Mesendoderm (in vitro differentiated cells): ENCODE measurements around the gene SLC30A4.
"Not testable (repeated sequence)": the region's sequence is repeated elsewhere in the genome, so short reads cannot be mapped to it uniquely, and the experiment has no call there.

Experiments
- DNase-seq: peaks from one replicate; pipeline ENCODE4 v3.0.0; 2013
- H2AK5ac ChIP-seq: 2 replicates; pipeline ENCODE4 v1.6.1; 2013; ENCODE audit warnings: low read length, inconsistent platforms
- H2BK120ac ChIP-seq: 2 replicates; pipeline ENCODE4 v1.6.1; 2013; ENCODE audit warnings: low read depth, mild to moderate bottlenecking, low read length, moderate library complexity, mixed read lengths
- H2BK15ac ChIP-seq: replicated peaks from 2 replicates; pipeline ENCODE4 v1.6.1; 2013; ENCODE audit warnings: low read depth, mild to moderate bottlenecking, moderate library complexity
- H2BK5ac ChIP-seq: 2 replicates; pipeline ENCODE4 v1.6.1; 2013; ENCODE audit warnings: low read length, inconsistent platforms
- H3K18ac ChIP-seq: 2 replicates; pipeline ENCODE4 v1.6.1; 2013; ENCODE audit warnings: mild to moderate bottlenecking, low read length, mixed read lengths
- H3K23ac ChIP-seq: one replicate; pipeline ENCODE4 v1.6.1; 2013; ENCODE audit warnings: low read length
- H3K27ac ChIP-seq: 2 replicates; pipeline ENCODE4 v1.5.1; 2013; ENCODE audit warnings: low read depth, mild to moderate bottlenecking, inconsistent platforms, low read length, moderate library complexity
- H3K27me3 ChIP-seq: 2 replicates; pipeline ENCODE4 v1.6.1; 2013; ENCODE audit warnings: low read length, control low read depth, mild to moderate bottlenecking, inconsistent platforms; ENCODE audit not compliant: insufficient read depth, poor library complexity
- H3K36me3 ChIP-seq: 2 replicates; pipeline ENCODE4 v1.6.1; 2013; ENCODE audit warnings: low read length, inconsistent platforms; ENCODE audit not compliant: control insufficient read depth, insufficient read depth
- H3K4ac ChIP-seq: one replicate; pipeline ENCODE4 v1.6.1; 2013; ENCODE audit warnings: low read depth, mild to moderate bottlenecking, low read length, moderate library complexity
- H3K4me1 ChIP-seq: 2 replicates; pipeline ENCODE4 v1.6.1; 2013; ENCODE audit warnings: low read depth, low read length, inconsistent platforms; ENCODE audit not compliant: control insufficient read depth
- H3K4me2 ChIP-seq: 2 replicates; pipeline ENCODE4 v1.6.1; 2013; ENCODE audit warnings: low read length
- H3K4me3 ChIP-seq: 2 replicates; pipeline ENCODE4 v1.5.1; 2013; ENCODE audit warnings: mild to moderate bottlenecking, low read length
- H3K56ac ChIP-seq: one replicate; pipeline ENCODE4 v1.6.1; 2013; ENCODE audit warnings: low read length
- H3K79me1 ChIP-seq: 2 replicates; pipeline ENCODE4 v1.6.1; 2013; ENCODE audit warnings: low read length, inconsistent platforms
- H3K79me2 ChIP-seq: 2 replicates; pipeline ENCODE4 v1.6.1; 2013; ENCODE audit warnings: mild to moderate bottlenecking, low read length; ENCODE audit not compliant: control insufficient read depth, insufficient read depth
- H3K9ac ChIP-seq: 2 replicates; pipeline ENCODE4 v1.6.1; 2013; ENCODE audit warnings: low read length, inconsistent platforms
- H4K5ac ChIP-seq: one replicate; pipeline ENCODE4 v1.6.1; 2013; ENCODE audit warnings: low read length
- H4K8ac ChIP-seq: one replicate; pipeline ENCODE4 v1.6.1; 2013; ENCODE audit warnings: low read depth, mild to moderate bottlenecking, control low read depth, low read length, moderate library complexity
- WGBS: extraction: QIAGEN DNeasy Blood & Tissue Kit; methylation state at CpG from one replicate; pipeline ENCODE4 v1.1.7; 2013; ENCODE audit warnings: low lambda C conversion rate, missing lambda C conversion rate; ENCODE audit not compliant: insufficient coverage; ENCODE audit errors: extremely low coverage; 5-methylcytosine and 5-hydroxymethylcytosine counted together

SLC30A4 gene

GRCh38 chr15:45527086-45527485, 4.5 kb upstream of the SLC30A4 start:
- H3K27ac ChIP-seq, result no peak overlapping the region
- H3K18ac ChIP-seq, result no peak overlapping the region
- DNase-seq, result no peak
- no peak overlapping the region for H3K4me3 ChIP-seq
- no peaks in the 10 kb centered on the region for H3K79me1 ChIP-seq
- no peak overlapping the region for H4K8ac ChIP-seq
- H2BK5ac ChIP-seq, result no peak overlapping the region
- H3K36me3 ChIP-seq, result no peaks in the 10 kb centered on the region
- no peak overlapping the region for H3K9ac ChIP-seq
- H2AK5ac ChIP-seq, result no peak overlapping the region
- H2BK15ac ChIP-seq, result no peak overlapping the region
- H4K5ac ChIP-seq, result no peak overlapping the region
- no peak overlapping the region for H3K4ac ChIP-seq
- H3K4me2 ChIP-seq, result no peak overlapping the region
- H3K23ac ChIP-seq, result no peak overlapping the region
- no peaks in the 10 kb centered on the region for H3K79me2 ChIP-seq
- peaks cover 12% of the 10 kb centered on the region for H3K27me3 ChIP-seq
- no peak overlapping the region for H3K56ac ChIP-seq
- H3K4me1 ChIP-seq, result no peaks in the 10 kb centered on the region
- H2BK120ac ChIP-seq, result no peak overlapping the region
- no CpG with 5 or more reads among the region's 8 CpGs for WGBS

DNA sequence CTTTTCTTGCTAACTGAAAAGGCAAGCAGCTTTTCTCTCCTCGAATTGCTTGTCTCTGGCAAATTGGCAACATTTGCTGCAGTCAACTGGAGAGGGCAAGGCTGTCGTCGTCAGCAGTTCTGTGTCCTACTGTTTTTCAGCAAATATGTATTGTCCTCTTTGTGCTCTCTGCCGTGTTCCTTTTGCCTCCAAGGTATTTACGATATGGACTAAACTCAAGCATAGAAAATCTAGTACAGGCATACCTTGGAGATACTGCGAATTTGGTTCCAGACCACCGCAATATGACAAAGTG, 558 bp upstream of the SLC30A4 start:
- DNase-seq, result no peak
- Histone ChIP-seq H2BK5ac (no peak overlapping the region), H3K4me3 (peak overlapping the region; percentile 30), H3K9ac (peak overlapping the region; percentile 50), H3K23ac (no peak overlapping the region), H3K36me3 (no peaks in the 10 kb centered on the region), H3K27ac (no peak overlapping the region), H3K56ac (peak overlapping the region; percentile 59), H3K4me2 (peak overlapping the region; percentile 66), H3K27me3 (peaks cover 26% of the 10 kb centered on the region), H4K5ac (no peak overlapping the region), H3K79me1 (no peaks in the 10 kb centered on the region), H3K18ac (no peak overlapping the region), H3K4me1 (no peaks in the 10 kb centered on the region), H2BK15ac (no peak overlapping the region), H4K8ac (no peak overlapping the region), H3K4ac (no peak overlapping the region), H2AK5ac (no peak overlapping the region), H2BK120ac (no peak overlapping the region), H3K79me2 (no peaks in the 10 kb centered on the region)
- WGBS, result no CpG with 5 or more reads among the region's 7 CpGs

DNA sequence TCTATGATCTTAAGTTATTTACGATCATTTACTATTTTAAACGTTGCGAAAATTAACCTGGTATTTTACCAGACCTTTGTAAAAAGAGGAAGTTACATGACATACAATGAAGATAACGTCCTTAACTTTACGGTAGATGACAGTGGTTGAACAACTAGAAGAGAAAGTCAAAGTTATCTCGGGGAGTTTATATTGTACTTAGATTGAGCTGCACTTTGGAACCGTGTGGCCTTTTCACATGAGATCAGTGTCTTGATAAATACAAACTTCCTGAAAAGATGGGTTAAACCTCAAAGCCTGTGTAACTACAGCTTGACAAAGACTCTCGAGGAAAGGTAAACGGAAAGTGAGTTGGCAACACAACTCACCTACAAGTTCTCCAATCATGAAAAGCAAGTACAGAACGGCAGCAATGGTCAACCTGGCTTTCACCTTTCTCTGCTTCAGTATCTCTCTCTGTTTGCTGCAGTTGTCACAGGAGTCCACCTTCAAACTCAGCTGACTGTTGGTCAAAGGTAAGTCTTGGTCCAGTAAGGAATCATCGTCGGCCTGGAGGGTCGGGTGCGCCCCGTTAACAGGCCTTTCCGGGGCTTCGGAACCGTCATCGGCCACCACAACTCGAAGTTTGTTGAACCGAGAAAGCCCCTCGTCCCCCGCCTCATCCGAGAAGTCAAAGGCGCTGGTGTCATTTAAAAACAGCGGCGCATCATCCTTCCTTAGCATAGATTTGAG, 793 bp downstream of the SLC30A4 start:
- Histone ChIP-seq H2AK5ac (no peak overlapping the region), H3K4me2 (peak overlapping the region; percentile 66), H3K79me2 (no peaks in the 10 kb centered on the region), H3K4ac (no peak overlapping the region), H2BK5ac (no peak overlapping the region), H3K56ac (peak overlapping the region; percentile 78), H3K27ac (no peak overlapping the region), H3K27me3 (peaks cover 26% of the 10 kb centered on the region), H3K18ac (no peak overlapping the region), H3K23ac (no peak overlapping the region), H3K4me3 (peak overlapping the region; percentile 30), H4K5ac (no peak overlapping the region), H2BK15ac (no peak overlapping the region), H4K8ac (no peak overlapping the region), H3K36me3 (no peaks in the 10 kb centered on the region), H3K9ac (peak overlapping the region; percentile 54), H3K4me1 (no peaks in the 10 kb centered on the region), H2BK120ac (no peak overlapping the region), H3K79me1 (no peaks in the 10 kb centered on the region)
- WGBS, result no CpG with 5 or more reads among the region's 27 CpGs
- no peak for DNase-seq

DNA sequence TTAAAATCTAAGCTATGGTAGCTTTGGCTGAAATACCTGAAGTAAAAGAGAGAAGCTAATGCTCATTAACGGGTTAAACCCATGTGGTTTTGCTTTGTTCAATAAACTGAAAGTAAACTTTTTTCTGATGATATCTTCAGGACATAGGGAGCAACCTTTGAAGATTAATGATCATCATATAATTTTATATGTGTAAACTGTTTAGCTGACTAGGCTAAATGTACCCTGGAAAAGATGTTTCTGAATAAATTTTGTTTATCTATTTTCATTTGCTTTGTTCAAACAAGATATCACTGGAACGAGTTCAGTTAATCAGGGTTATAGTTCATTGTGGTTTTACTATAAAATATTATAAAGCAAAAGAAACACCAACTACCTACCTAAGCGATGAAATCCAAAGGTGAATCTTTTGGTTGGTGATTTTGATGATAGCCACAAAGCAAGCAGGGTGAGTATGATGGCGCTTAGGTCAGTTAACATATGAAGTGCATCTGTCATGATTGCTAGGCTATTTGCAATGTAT, 11.7 kb downstream of the SLC30A4 start:
- Histone ChIP-seq H3K56ac (no peak overlapping the region), H2BK15ac (no peak overlapping the region), H3K4me2 (no peak overlapping the region), H3K36me3 (no peaks in the 10 kb centered on the region), H3K4me3 (no peak overlapping the region), H4K8ac (no peak overlapping the region), H3K79me2 (no peaks in the 10 kb centered on the region), H3K79me1 (no peaks in the 10 kb centered on the region), H4K5ac (no peak overlapping the region), H2BK120ac (no peak overlapping the region), H3K27ac (no peak overlapping the region), H3K27me3 (no peaks in the 10 kb centered on the region), H3K4ac (no peak overlapping the region), H3K9ac (no peak overlapping the region), H2BK5ac (no peak overlapping the region), H3K18ac (no peak overlapping the region), H2AK5ac (no peak overlapping the region), H3K4me1 (no peaks in the 10 kb centered on the region), H3K23ac (no peak overlapping the region)
- no CpG with 5 or more reads among the region's 4 CpGs for WGBS
- DNase-seq, result no peak

DNA sequence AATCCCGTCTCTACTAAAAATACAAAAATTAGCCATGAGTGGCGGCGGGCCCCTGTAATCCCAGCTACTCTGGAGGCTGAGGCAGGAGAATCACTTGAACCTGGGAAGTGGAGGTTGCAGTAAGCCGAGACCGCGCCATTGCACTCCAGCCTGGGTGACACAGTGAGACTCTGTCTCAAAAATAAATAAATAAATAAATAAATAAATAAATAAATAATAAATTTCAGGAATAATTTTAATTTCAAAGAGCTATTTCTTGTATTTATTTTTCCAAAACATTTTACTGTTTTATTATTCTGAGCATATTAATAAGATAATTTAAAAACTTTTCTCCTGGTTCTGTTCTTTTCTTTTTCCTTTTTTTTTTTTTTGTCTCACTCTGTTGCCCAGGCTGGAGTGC, 15.4 kb downstream of the SLC30A4 start:
- not testable (repeated sequence) for H3K36me3 ChIP-seq, H3K4me3 ChIP-seq, H3K27me3 ChIP-seq, DNase-seq, H4K8ac ChIP-seq, H2BK120ac ChIP-seq, H2BK5ac ChIP-seq, H2AK5ac ChIP-seq, H3K27ac ChIP-seq, H2BK15ac ChIP-seq, H3K9ac ChIP-seq, H3K23ac ChIP-seq, H3K79me2 ChIP-seq, H3K4me2 ChIP-seq, H4K5ac ChIP-seq, H3K79me1 ChIP-seq, H3K18ac ChIP-seq, H3K56ac ChIP-seq, H3K4me1 ChIP-seq, H3K4ac ChIP-seq
- WGBS, result no CpG with 5 or more reads among the region's 6 CpGs

GRCh38 chr15:45499426-45499825, 23.1 kb downstream of the SLC30A4 start:
- Histone ChIP-seq H3K79me1 (no peaks in the 10 kb centered on the region), H3K4me2 (no peak overlapping the region), H3K9ac (no peak overlapping the region), H3K79me2 (no peaks in the 10 kb centered on the region), H2AK5ac (no peak overlapping the region), H3K56ac (no peak overlapping the region), H3K36me3 (no peaks in the 10 kb centered on the region), H3K27me3 (no peaks in the 10 kb centered on the region), H3K4me3 (no peak overlapping the region), H4K5ac (no peak overlapping the region), H3K27ac (no peak overlapping the region), H3K4ac (no peak overlapping the region), H4K8ac (no peak overlapping the region), H3K23ac (no peak overlapping the region), H2BK15ac (no peak overlapping the region), H3K4me1 (no peaks in the 10 kb centered on the region), H2BK120ac (no peak overlapping the region), H2BK5ac (no peak overlapping the region), H3K18ac (no peak overlapping the region)
- WGBS, result 100% methylated on average over 2 of the region's 4 CpGs
- DNase-seq, result peak; percentile 20
